HG03139 (cell line): Measurements from ENCODE around the gene THRAP3.
"Not testable (repeated sequence)": the region's sequence is repeated elsewhere in the genome, so short reads cannot be mapped to it uniquely, and the experiment has no call there.

Experiments used
- ATAC-seq: cut with Tn5 transposase; IDR thresholded peaks from one replicate; pipeline ENCODE4 v1.9.1; 2021; ENCODE audit not compliant: unreplicated experiment

The THRAP3 gene

GRCh38 chr1:36223996-36224536, at the start of gene THRAP3:
THRAP3 (plus strand) TSS chr1:36224443; CDS start chr1:36282564, 58,121 bp downstream.
- peak; percentile 90 for ATAC-seq

- ATAC-seq, result no peak
Measured at GRCh38 chr1:36174713-36175112, 49.5 kb upstream of the THRAP3 start.

GRCh38 chr1:36175137-36176095, 48.8 kb upstream of the THRAP3 start:
- ATAC-seq, result no peak

- ATAC-seq, result no peak
Measured at GRCh38 chr1:36176106-36176949, 47.9 kb upstream of the THRAP3 start.

GRCh38 chr1:36177589-36178431, 46.4 kb upstream of the THRAP3 start:
- ATAC-seq, result no peak

GRCh38 chr1:36178471-36179219, 45.6 kb upstream of the THRAP3 start:
- no peak for ATAC-seq

GRCh38 chr1:36179220-36179600, 45.0 kb upstream of the THRAP3 start:
- no peak for ATAC-seq

- ATAC-seq, result no peak
Measured at GRCh38 chr1:36182734-36183133, 41.5 kb upstream of the THRAP3 start.

- no peak for ATAC-seq
Measured at GRCh38 chr1:36183309-36183856, 40.9 kb upstream of the THRAP3 start.

- peak; percentile 65 for ATAC-seq
Measured at GRCh38 chr1:36187800-36188593, 36.2 kb upstream of the THRAP3 start.

GRCh38 chr1:36196805-36197204, 27.4 kb upstream of the THRAP3 start:
- not testable (repeated sequence) for ATAC-seq

- ATAC-seq, result no peak
Measured at GRCh38 chr1:36198641-36199040, 25.6 kb upstream of the THRAP3 start.

GRCh38 chr1:36199934-36200741, 24.1 kb upstream of the THRAP3 start:
- ATAC-seq, result no peak

- ATAC-seq, result no peak
Measured at GRCh38 chr1:36203027-36203553, 21.2 kb upstream of the THRAP3 start.

GRCh38 chr1:36203554-36204346, 20.5 kb upstream of the THRAP3 start:
- no peak for ATAC-seq

- no peak for ATAC-seq
Measured at GRCh38 chr1:36204347-36204909, 19.8 kb upstream of the THRAP3 start.
